Femur (tissue), 1 donor: ENCODE results near the gene STARD13.
A peak's percentile ranks its signal among the peaks of the same experiment; 100 is the strongest.

Experiments used
- DNase-seq: peaks from one replicate; pipeline ENCODE4 v3.0.0-alpha.2; 2017

STARD13 gene

DNA sequence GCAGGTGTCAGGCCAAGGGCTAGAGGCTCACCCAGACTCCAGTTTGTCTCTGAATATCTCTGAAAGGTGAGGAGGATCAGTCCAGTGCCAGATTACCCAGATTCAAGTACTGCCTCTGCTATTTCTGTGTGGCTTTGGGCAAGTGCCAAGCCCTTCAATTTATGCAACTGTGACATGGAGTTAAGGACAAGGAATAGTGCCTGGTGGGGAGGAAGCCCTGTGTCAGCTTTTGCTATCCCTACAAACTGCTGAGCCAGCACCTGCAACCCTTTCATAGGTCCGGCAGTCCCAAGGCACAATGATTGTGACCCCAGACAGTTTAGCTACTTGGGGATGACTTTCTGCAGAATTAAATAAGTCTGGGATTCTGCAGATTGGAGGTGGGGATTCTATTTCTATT, 146.4 kb downstream of the STARD13 start:
- peak; percentile 76 for DNase-seq

DNA sequence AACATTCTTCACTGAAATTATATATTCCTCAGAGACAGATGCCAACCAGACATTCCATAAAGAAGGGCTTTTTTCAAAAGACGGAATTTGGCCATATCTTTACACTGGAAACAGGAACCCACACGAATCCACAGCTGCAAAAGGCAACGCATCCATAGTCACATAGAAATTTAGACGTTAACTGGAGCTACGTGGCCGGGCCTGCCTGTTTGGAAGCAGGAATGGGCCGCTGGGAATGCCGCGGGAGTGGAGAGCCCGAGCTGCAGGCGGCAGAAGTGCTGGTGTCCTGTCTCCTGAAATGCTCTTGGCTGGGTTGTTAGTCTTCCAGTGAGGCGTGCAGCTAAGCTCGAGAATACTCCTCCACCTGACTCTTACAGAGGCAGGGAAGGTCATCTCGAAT, 147.1 kb downstream of the STARD13 start:
- peak; percentile 70 for DNase-seq

GRCh38 chr13:33137721-33138120, 147.8 kb downstream of the STARD13 start:
- no peak for DNase-seq

DNA sequence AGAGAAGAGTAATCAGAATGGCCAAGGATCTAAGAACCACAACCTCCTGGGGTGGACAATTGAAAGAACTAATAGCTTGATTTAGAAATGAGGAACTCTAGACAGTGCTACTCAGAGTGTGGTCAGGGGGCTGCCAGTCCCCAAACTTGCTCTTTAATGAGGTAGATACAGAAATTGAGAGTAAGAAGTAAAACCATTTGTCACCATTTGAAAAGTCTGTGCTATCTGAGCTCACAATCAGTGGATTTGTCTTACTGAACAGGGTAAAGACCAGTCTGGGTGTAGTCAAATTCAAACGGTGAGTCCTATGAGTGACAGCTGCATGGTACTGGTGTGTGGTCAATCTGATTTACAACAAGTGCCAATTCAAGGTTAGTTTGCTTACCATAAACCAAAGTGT, 150.5 kb downstream of the STARD13 start:
- DNase-seq, result no peak

- DNase-seq, result no peak
Measured at GRCh38 chr13:33134213-33134612, 151.3 kb downstream of the STARD13 start.

DNA sequence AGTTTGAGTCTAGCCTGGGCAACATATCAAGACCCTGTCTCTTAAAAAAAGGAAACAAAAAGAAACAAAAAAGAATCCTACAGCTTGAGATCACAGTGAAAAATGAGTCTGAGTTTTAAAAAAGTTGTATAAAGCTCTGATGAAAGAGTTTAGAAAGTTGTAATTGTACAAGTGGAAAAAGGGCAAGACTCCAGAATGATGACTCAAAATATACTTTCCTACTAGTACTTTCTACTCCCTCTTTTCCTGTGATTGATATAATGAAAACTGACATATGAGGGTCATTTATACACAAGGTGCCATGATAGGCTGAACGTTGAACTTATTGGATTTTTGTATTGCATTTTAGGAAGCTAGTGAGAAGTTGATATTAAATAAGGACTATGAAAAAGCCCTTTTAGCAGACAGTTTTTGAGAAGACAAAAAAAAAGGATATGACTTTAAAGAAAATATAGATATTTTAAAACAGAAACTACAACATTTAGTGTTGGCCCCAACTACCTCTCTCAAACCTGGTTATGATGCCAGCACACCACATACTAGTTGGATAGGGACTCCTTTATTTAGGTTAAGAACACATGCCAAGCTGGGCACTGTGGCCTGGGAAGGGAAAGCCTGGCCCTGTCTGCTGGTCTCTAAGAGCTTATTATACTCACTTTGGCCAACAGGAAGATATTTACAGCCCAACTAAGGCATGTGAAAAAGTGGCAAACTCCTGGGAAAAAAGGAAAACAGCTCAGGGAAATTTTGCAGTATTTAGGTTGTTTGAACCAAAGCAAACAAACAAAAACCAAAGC, 152.7 kb downstream of the STARD13 start:
- DNase-seq, result peak; percentile 72

DNA sequence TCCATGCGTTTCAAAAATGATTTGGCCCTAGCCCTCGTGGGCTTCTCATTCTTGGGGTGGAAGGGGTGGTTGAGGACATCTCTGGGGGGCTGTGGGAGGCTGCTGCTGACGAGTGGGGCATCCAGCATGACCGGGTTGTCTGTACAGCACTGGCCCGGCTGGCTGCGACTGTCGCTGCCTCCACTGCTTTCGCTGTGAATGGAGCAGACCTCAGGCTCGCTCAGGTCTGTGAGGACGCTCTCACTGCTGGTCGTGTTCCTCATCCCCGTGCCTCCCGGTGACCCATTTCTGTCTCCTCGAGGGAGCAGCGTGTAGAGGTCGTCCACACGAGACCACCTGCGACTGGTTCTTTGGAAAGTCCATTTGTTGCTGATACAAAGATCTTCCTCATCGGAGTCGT, 155.7 kb downstream of the STARD13 start:
- no peak for DNase-seq

DNA sequence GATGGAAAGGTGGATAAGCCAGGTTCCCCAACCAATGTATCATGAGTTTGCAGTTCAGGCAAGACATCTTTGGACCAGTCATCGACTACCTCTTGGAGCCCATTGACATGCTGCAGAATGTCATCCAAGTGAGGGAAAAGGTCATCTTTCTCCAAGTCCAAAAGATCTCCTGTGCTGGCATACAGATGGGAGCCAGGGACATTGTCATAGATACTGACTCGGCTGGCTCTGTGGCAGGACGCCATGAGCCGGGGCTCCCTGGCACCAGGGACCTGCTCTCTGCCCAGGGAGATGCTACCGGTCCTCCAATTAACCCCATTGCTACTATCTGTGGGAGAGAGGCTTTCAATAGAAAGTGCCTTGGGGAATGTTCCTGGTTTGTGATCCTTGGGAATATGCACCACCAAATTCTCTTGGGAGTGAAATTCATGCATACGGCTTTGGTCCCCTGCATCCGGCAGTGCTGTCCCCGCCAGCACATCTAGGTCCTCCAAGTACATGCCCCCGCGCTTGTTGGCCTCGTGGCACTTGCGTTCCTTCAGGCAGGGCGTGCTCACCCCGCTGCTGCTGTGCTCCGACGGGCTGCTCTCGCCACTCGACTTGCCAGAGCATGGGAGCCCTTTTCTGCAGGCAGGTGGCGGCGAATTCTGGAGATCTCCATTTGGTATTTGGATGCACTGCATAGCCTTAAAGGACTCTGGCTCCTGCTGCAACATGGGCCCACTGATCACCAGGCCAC, 156.3 kb downstream of the STARD13 start:
- no peak for DNase-seq

DNA sequence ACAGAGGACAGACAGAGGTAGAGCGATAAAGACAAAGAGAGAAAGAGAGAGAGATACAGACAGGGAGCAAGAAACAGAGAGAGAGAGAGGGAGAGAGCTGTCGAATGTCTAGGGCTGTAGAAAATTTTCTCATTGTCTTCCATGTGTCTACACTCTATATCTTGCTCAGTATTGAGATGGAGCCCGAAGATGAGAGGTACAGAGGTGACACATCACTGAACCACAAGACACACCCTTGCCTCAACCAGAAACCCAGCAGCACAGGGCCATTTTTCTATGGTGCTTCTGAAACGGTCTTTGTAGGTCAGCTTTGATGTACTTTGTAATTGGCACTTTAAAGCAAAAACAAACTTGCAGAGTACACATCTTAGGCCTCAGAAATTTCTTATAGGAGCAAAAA, 157.4 kb downstream of the STARD13 start:
- DNase-seq, result no peak

DNA sequence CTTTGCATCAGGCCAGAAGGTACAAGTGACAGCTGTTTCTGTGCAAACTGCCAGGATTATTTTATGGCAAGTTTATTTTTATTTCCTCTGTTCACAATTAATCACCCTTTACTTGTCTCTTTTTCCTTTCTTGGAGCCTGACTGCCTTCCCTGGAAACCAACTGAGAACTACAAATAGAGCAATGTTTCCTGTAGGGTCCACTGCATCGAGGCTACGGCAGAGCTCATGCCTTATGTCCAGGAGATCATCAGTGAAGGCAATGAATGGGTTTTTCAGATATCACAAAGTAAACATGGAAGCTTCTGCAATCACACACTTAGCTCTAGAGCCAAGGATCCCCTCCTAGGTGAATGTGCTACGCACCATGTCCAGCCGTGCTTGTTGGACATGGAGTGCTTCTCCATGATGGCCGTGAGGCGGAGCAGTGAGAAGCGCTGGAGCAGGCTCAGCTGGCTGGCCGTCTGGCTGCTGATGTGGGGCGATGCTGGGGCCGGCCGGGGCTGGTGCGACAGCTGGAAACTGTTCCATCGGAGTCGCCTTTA, 158.5 kb downstream of the STARD13 start:
- peak; percentile 56 for DNase-seq

DNA sequence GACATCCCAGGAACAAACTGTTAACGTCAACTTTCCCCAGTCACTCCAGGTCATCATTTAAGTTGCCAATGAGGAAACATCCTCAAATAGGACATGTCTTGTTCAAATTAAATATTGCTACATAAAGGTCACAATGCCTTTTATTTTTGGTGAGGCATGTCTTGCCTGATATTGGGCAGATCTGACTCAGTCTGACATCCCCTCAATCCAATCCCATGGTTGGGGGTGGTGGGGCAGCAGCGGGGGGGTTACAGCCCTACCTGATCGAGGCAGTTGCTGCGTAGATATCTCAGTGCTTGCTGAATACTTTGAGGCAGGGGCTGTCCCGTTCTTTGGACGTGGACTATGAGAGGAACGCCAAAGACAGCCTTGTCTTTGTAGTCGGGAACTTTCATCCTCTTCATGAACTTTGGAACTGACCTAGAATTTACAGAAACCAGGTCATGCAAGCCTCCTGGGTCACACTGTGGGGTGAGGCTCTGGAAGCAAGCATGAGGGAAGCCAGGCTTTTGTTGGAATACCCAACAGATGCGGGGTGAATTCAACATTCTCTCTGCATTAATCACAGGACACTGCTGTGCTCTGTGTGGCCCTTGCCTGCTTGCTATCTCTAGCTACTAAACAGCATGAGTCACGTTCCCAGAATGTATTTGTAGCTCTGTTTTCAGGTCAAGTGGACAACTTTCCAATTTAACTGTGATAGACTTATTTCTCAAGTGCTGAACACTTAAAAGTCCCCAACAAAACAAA, 159.6 kb downstream of the STARD13 start:
- DNase-seq, result peak; percentile 54

DNA sequence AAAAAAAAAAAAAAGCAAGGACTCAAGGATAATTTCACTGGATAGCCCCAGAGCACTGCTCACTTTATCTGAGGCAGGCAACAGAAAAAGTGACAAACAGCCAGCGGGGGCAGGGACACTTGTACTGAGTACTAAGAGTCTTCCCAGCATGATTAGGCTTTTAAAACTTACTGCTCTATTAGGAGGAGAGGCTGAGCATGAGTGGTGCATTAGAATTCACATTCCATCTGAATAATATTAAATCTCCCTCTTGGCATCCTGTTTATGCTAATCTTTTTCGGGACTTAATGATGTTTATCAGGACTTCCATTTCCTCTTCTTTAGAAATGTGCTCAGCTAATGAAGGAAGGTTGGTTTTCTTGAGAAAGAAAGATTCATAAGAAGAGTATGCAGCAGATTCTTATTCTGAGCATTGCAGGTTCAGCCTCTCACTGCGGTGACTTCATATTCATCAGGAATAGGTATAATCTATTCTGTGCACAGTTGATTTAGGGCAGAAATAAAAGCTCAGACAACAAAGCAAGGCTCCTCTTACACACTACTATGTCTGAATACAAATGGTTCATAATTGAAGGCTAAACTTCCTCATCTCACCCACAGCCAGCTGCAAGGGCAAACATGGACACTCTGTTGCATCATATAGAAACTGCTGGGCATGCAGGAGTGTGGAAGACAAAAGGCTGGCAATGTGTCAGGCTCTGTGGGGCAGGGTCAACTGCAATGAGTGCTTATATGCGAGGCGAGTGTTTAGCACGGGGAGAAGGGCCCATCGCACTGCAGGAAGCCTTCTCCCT, 162.3 kb downstream of the STARD13 start:
- DNase-seq, result peak; percentile 49

GRCh38 chr13:33119856-33120543, 165.6 kb downstream of the STARD13 start:
- DNase-seq, result no peak

- no peak for DNase-seq
Measured at GRCh38 chr13:33119022-33119781, 166.4 kb downstream of the STARD13 start.

GRCh38 chr13:33116321-33117010, 169.1 kb downstream of the STARD13 start:
- DNase-seq, result no peak

DNA sequence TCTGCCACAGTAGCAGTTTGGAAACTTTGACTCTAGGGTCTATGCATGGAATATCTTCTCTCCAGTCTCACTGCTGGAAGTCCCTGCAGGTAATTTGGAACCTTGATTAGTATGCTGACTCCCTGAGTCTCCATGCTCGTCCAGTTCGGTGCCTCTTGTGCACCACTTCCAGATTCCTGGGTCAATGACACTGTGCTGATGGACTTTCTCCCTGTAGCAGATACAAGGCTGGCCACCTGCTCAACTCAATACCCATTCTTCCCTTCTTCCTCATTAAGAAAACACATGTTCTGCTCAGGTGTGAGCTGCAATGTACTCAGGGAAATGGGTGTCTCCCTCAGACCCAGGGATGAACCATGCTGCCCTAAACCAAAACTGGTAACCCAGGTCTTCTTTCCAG, 170.3 kb downstream of the STARD13 start:
- no peak for DNase-seq

- no peak for DNase-seq
Measured at GRCh38 chr13:33114146-33114545, 171.4 kb downstream of the STARD13 start.

DNA sequence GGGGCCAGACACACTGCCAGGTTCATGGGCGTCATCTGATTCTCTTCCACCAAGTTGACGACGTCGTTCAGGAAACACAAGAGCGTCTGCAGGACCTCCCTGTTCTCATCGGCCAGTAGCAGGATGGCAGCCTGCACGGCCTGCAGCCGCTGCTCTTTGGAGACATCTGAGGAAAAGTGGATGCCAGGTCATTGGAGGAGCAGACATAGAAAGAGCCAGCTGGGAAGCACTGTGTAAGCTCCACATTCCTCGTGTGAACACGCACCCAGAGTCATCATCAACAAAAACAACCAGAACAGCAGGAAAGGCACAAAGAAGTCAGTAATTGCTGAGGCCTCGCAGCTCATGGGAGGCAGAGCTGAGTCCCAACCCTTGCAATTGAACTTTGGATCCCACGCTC, 172.8 kb downstream of the STARD13 start:
- no peak for DNase-seq

DNA sequence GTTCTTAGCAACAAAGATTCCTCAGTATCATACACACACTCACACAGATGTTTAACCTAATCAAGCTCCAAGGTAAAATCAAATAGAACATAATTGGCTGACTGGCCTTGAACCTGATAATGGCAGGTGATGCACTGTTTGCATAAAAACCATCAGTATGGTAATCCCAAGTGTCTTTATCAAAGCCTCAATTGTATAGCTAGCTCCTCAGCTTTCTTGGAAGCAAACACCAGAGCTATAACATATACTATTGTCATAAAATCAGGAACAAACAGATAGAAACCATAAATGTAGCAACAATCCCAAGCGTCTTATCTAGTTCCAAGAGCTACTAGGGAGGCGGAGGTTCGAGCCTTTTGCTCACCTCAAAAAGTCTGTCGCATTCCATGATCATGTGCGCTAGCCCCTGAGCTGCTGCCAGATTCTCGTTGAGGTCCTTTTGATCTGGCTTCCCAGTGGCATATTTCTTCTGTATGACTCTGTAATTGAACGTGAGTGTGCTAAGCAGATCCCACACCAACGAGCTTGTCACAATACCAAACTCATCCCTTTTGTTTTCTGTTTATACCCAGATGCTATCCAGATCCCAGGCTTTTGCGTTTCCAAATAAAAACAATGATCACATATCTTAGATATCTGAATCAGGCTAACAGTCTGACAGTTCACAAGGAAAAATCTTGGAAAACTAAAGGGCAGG, 174.0 kb downstream of the STARD13 start:
- DNase-seq, result peak; percentile 62
